ENCODE results near the gene PPP2R1A. TPM values are rescaled to one million over a fixed set of nuclear protein-coding genes. Genes with fewer than 3 reads are reported as not detected.
"Not testable (repeated sequence)": the region's sequence is repeated elsewhere in the genome, so short reads cannot be mapped to it uniquely, and the experiment has no call there.

PPP2R1A gene
- total RNA-seq, 2 experiments from 2014 or later = 151 to 157 TPM

- H3K4me1 Mint-ChIP-seq (ENCODE audit: low read depth) = no peaks in the 10 kb centered on the region
- H3K4me3 Mint-ChIP-seq = no peak overlapping the region
- ChIA-PET POLR2A (no interaction called here), CTCF (no interaction called here)
- H3K36me3 Mint-ChIP-seq (ENCODE audit: low read depth) = no peaks in the 10 kb centered on the region
- H3K27me3 Mint-ChIP-seq = no peaks in the 10 kb centered on the region
- no peak for ATAC-seq (ENCODE audit: poor library complexity)
- intact Hi-C loops (cut with DNase I, micrococcal nuclease) = loop anchor here in 1 of 2 experiments (10.0 kb wide), 1 partner anchor 1501 kb away; no protein-coding TSS in a partner anchor
- Histone ChIP-seq H3K9me3 (ENCODE audit: control insufficient read depth in 1 of 2, insufficient read depth in 1 of 2, low read length in 2 of 2) (no peaks in the 10 kb centered on the region), H3K27ac (ENCODE audit: low read depth in 1 of 2, low read length in 2 of 2) (no peak overlapping the region), H3K27me3 (ENCODE audit: control insufficient read depth in 1 of 2, insufficient read depth in 2 of 2, low read length in 2 of 2) (no peaks in the 10 kb centered on the region), H3K36me3 (ENCODE audit: insufficient read depth, low read length) (no peaks in the 10 kb centered on the region), H3K4me1 (ENCODE audit: insufficient read depth, low read length) (no peaks in the 10 kb centered on the region), H3K4me3 (ENCODE audit: low read length) (no peak overlapping the region)
- no peak for TF ChIP-seq CTCF (IDR thresholded peaks at IDR 0.05)
- H3K27ac Mint-ChIP-seq = no peak overlapping the region
- no peaks in the 10 kb centered on the region for H3K9me3 Mint-ChIP-seq
- DNase-seq = no peak
Observed at GRCh38 chr19:52244021-52244420, 54.2 kb downstream of the PPP2R1A start.

- ATAC-seq (ENCODE audit: poor library complexity) (peak; percentile 59), DNase-seq (peak; percentile 39 to 76 (median 58))
- Histone ChIP-seq H3K4me1 (ENCODE audit: insufficient read depth, low read length) (no peaks in the 10 kb centered on the region), H3K4me3 (ENCODE audit: low read length) (no peak overlapping the region), H3K27ac (ENCODE audit: low read depth in 1 of 2, low read length in 2 of 2) (no peak overlapping the region), H3K9me3 (ENCODE audit: control insufficient read depth in 1 of 2, insufficient read depth in 1 of 2, low read length in 2 of 2) (peaks cover 0 to 3% of the 10 kb centered on the region in 2 experiments), H3K27me3 (ENCODE audit: control insufficient read depth in 1 of 2, insufficient read depth in 2 of 2, low read length in 2 of 2) (no peaks in the 10 kb centered on the region), H3K36me3 (ENCODE audit: insufficient read depth, low read length) (no peaks in the 10 kb centered on the region)
- ChIA-PET POLR2A (interaction anchor here (1.2 kb wide), 1 partner anchor 121 kb away, joined by 4 read pairs; the partner anchor contains the start of gene ZNF880), CTCF (interaction anchor here (0.9 to 1.2 kb wide), 4 partner anchors 19 to 500 kb away, joined by 3 to 5 read pairs (median 4); partner anchors contain the start of gene PPP2R1A)
- H3K4me1 Mint-ChIP-seq (ENCODE audit: low read depth) = no peaks in the 10 kb centered on the region
- H3K27me3 Mint-ChIP-seq = no peaks in the 10 kb centered on the region
- no peak overlapping the region for H3K27ac Mint-ChIP-seq
- H3K9me3 Mint-ChIP-seq = peaks cover 3% of the 10 kb centered on the region
- peak; percentile 52 for TF ChIP-seq CTCF (IDR thresholded peaks at IDR 0.05)
- H3K4me3 Mint-ChIP-seq = no peak overlapping the region
- H3K36me3 Mint-ChIP-seq (ENCODE audit: low read depth) = no peaks in the 10 kb centered on the region
- intact Hi-C loops (cut with DNase I, micrococcal nuclease) = loop anchor here in 1 of 2 experiments (1.0 to 10.0 kb wide), 2 partner anchors 500 to 1497 kb away; no protein-coding TSS in a partner anchor
Observed at GRCh38 chr19:52248241-52248640, 58.4 kb downstream of the PPP2R1A start.

GRCh38 chr19:52258426-52258825 lies 68.6 kb downstream of the PPP2R1A start:
- intact Hi-C loops (cut with DNase I, micrococcal nuclease) = no loop called here
- Mint-ChIP-seq H3K9me3 (peaks cover 2% of the 10 kb centered on the region), H3K27ac (no peak overlapping the region), H3K27me3 (no peaks in the 10 kb centered on the region), H3K4me1 (ENCODE audit: low read depth) (no peaks in the 10 kb centered on the region), H3K4me3 (no peak overlapping the region), H3K36me3 (ENCODE audit: low read depth) (no peaks in the 10 kb centered on the region)
- Histone ChIP-seq H3K4me3 (ENCODE audit: low read length) (no peak overlapping the region), H3K9me3 (ENCODE audit: control insufficient read depth in 1 of 2, insufficient read depth in 1 of 2, low read length in 2 of 2) (peaks cover 0 to 2% of the 10 kb centered on the region in 2 experiments), H3K36me3 (ENCODE audit: insufficient read depth, low read length) (no peaks in the 10 kb centered on the region), H3K4me1 (ENCODE audit: insufficient read depth, low read length) (no peaks in the 10 kb centered on the region), H3K27ac (ENCODE audit: low read depth in 1 of 2, low read length in 2 of 2) (no peak overlapping the region), H3K27me3 (ENCODE audit: control insufficient read depth in 1 of 2, insufficient read depth in 2 of 2, low read length in 2 of 2) (no peaks in the 10 kb centered on the region)
- DNase-seq (no peak), ATAC-seq (ENCODE audit: poor library complexity) (no peak)
- CTCF ChIA-PET = no interaction called here
- POLR2A ChIA-PET = no interaction called here
- no peak for TF ChIP-seq CTCF (IDR thresholded peaks at IDR 0.05)

GRCh38 chr19:52265556-52265955 lies 75.7 kb downstream of the PPP2R1A start:
- ATAC-seq (ENCODE audit: poor library complexity); H3K27ac ChIP-seq (ENCODE audit: low read depth in 1 of 2, low read length in 2 of 2); H3K27me3 ChIP-seq (ENCODE audit: control insufficient read depth in 1 of 2, insufficient read depth in 2 of 2, low read length in 2 of 2); H3K4me3 Mint-ChIP-seq; CTCF ChIA-PET; H3K27ac Mint-ChIP-seq; H3K9me3 ChIP-seq (ENCODE audit: control insufficient read depth in 1 of 2, insufficient read depth in 1 of 2, low read length in 2 of 2); H3K27me3 Mint-ChIP-seq; POLR2A ChIA-PET; H3K36me3 ChIP-seq (ENCODE audit: insufficient read depth, low read length); H3K9me3 Mint-ChIP-seq; DNase-seq; H3K4me3 ChIP-seq (ENCODE audit: low read length): not testable (repeated sequence)
- Mint-ChIP-seq H3K4me1 (ENCODE audit: low read depth) (peaks cover 13% of the 10 kb centered on the region), H3K36me3 (ENCODE audit: low read depth) (peaks cover 15% of the 10 kb centered on the region)
- intact Hi-C loops (cut with DNase I, micrococcal nuclease) = loop anchor here (5.0 to 10.0 kb wide), 2 partner anchors 73 to 269 kb away; partner anchors contain the start of gene PPP2R1A (in 1 of the 2)
- H3K4me1 ChIP-seq (ENCODE audit: insufficient read depth, low read length) = peaks cover 11% of the 10 kb centered on the region
